Measurements from ENCODE around the gene CCDC7.

DNA sequence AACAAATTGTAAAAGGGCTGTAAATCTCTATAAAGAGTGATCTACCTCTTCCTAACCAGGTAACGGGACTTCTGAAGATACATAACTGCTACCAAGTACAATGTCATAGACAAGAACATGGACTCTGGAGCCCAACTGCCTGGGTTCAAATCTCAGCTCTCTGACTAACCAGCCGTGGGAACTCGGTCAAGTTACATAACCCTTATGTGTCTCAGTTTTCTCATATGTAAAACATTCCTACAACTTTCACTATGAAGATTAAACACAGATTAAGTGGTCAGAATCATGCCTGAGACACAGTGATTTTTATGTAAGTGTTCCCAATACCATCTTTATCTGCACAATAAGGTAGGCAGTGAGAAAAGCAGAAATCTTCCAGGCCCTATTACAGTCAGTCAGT, 459.5 kb downstream of the CCDC7 start:
- TF ChIP-seq CTCF (conservative IDR thresholded peaks at IDR 0.05; ENCODE audit: low read length) (no peak), EZH2phosphoT487 (IDR thresholded peaks at IDR 0.05; ENCODE audit: borderline replicate concordance, low read depth, low read length) (no peak)
